GM23338 (cell line): Measurements from ENCODE around the gene MASP2. TPM values are rescaled to one million over a fixed set of nuclear protein-coding genes. Genes with fewer than 3 reads are reported as not detected.
A peak's percentile ranks its signal among the peaks of the same experiment; 100 is the strongest.

Experiments used
- ATAC-seq: fragments of 200-7000 bp; cut with Tn5 transposase; 3 replicates; pipeline ENCODE4 v1.9.1; 2020
- DNase-seq: peaks from one replicate; pipeline ENCODE4 v3.0.0-alpha.2; 2015; ENCODE audit warnings: low spot score
- H2AFZ ChIP-seq: fragments of 200-600 bp; sonication (generic); 2 replicates; pipeline ENCODE4 v1.8.0; 2016; ENCODE audit warnings: antibody characterized with exemption, mild to moderate bottlenecking, moderate library complexity
- H3F3A ChIP-seq: fragments of 200-600 bp; sonication (generic); replicated peaks from 2 replicates; pipeline ENCODE4 v1.8.0; 2017; ENCODE audit warnings: antibody characterized with exemption, mixed run types, low read depth
- H3K27ac ChIP-seq: fragments of 200-600 bp; sonication (generic); 2 replicates; pipeline ENCODE4 v1.6.1; 2016; ENCODE audit warnings: low read depth
- H3K27me3 ChIP-seq: fragments of 200-600 bp; sonication (generic); 2 replicates; pipeline ENCODE4 v1.8.0; 2016; ENCODE audit warnings: mild to moderate bottlenecking, mixed run types, moderate library complexity; ENCODE audit not compliant: insufficient read depth
- H3K36me3 ChIP-seq: fragments of 200-600 bp; sonication (generic); 2 replicates; pipeline ENCODE4 v1.8.0; 2016; ENCODE audit warnings: mild to moderate bottlenecking; ENCODE audit not compliant: insufficient read depth
- H3K4me1 ChIP-seq: fragments of 200-600 bp; sonication (generic); 2 replicates; pipeline ENCODE4 v1.8.0; 2016; ENCODE audit warnings: mild to moderate bottlenecking, moderate library complexity; ENCODE audit not compliant: insufficient read depth
- H3K4me2 ChIP-seq: fragments of 200-600 bp; sonication (generic); 2 replicates; pipeline ENCODE4 v1.7.1; 2017; ENCODE audit warnings: mixed run types
- H3K4me3 ChIP-seq: fragments of 200-600 bp; sonication (generic); 2 replicates; pipeline ENCODE4 v1.6.1; 2016; ENCODE audit warnings: mixed run types
- H3K79me2 ChIP-seq: fragments of 200-600 bp; sonication (generic); replicated peaks from 2 replicates; pipeline ENCODE4 v1.8.0; 2017; ENCODE audit warnings: mild to moderate bottlenecking; ENCODE audit not compliant: insufficient read depth
- H3K9me2 ChIP-seq: fragments of 200-600 bp; sonication (generic); 2 replicates; pipeline ENCODE4 v1.8.0; 2017; ENCODE audit not compliant: insufficient read depth
- H4K20me1 ChIP-seq: fragments of 200-600 bp; sonication (generic); replicated peaks from 2 replicates; pipeline ENCODE4 v1.8.0; 2017; ENCODE audit warnings: mild to moderate bottlenecking; ENCODE audit not compliant: insufficient read depth
- H3K27ac Mint-ChIP-seq: 2 replicates; pipeline ENCODE4 v1.8.0; 2020; ENCODE audit warnings: inconsistent platforms, mild to moderate bottlenecking, moderate library complexity, mixed read lengths
- H3K27me3 Mint-ChIP-seq: 3 replicates; pipeline ENCODE4 v1.8.0; 2022; ENCODE audit warnings: low read depth, mild to moderate bottlenecking, moderate library complexity, mixed read lengths, inconsistent platforms; ENCODE audit not compliant: insufficient read depth, poor library complexity
- H3K36me3 Mint-ChIP-seq: 3 replicates; pipeline ENCODE4 v1.8.0; 2021; ENCODE audit warnings: low read depth, mild to moderate bottlenecking, inconsistent platforms, moderate library complexity, mixed read lengths
- H3K4me1 Mint-ChIP-seq: 3 replicates; pipeline ENCODE4 v1.8.0; 2020; ENCODE audit warnings: mild to moderate bottlenecking, inconsistent platforms, mixed read lengths
- H3K4me3 Mint-ChIP-seq: 3 replicates; pipeline ENCODE4 v1.8.0; 2021; ENCODE audit warnings: moderate library complexity, mild to moderate bottlenecking, inconsistent platforms, mixed read lengths
- H3K9me3 Mint-ChIP-seq: 3 replicates; pipeline ENCODE4 v1.8.0; 2020; ENCODE audit warnings: moderate library complexity, mild to moderate bottlenecking, inconsistent platforms, mixed read lengths
- CREB1 ChIP-seq: fragments of 250-450 bp; sonication (Bioruptor Pico); IDR thresholded peaks from 2 replicates; pipeline ENCODE4 v1.5.0; 2020; ENCODE audit warnings: low read depth, mild to moderate bottlenecking, moderate library complexity
- EZH2phosphoT487 ChIP-seq: fragments of 200-600 bp; sonication (generic); IDR thresholded peaks from one replicate; pipeline ENCODE4 v1.8.1; 2018; ENCODE audit warnings: antibody characterized with exemption; ENCODE audit not compliant: unreplicated experiment
- POLR2AphosphoS5 ChIP-seq: IDR thresholded peaks from 2 replicates; pipeline ENCODE4 v1.6.1; 2016; ENCODE audit warnings: antibody characterized with exemption, low read depth
- REST ChIP-seq: IDR thresholded peaks from one replicate; pipeline ENCODE4 v1.6.1; 2018; ENCODE audit warnings: antibody characterized with exemption; ENCODE audit not compliant: unreplicated experiment
- STAT1 ChIP-seq: IDR thresholded peaks from one replicate; pipeline ENCODE4 v1.6.1; 2016; ENCODE audit warnings: antibody characterized with exemption; ENCODE audit not compliant: unreplicated experiment
- ZNF462 ChIP-seq: fragments of 250-450 bp; sonication (Bioruptor Pico); IDR thresholded peaks from 2 replicates; pipeline ENCODE4 v1.5.0; 2020; ENCODE audit warnings: mild to moderate bottlenecking, moderate library complexity
- polyA plus RNA-seq: library from polyadenylated mRNA; unstranded; fragments of >200 nt; fragmentation: Nextera tagmentation; extraction: Ambion mirVana; gene quantifications from 2 replicates; pipeline ENCODE4 v1.2.1, GENCODE V29; 2016
- total RNA-seq: library from RNA; depleted of rRNA; stranded (reverse); fragments of >200 nt; shearing (Covaris generic); gene quantifications from 2 replicates; pipeline ENCODE4 v1.2.3, GENCODE V29; 2014

MASP2 gene
- total and polyA plus RNA-seq, 2 experiments from 2014 or later: 0.71 to 1.5 TPM

- TF ChIP-seq ZNF462 (CRISPR knock-in tag) (no peak), EZH2phosphoT487 (no peak), CREB1 (CRISPR knock-in tag) (no peak), REST (peak; percentile 9), POLR2AphosphoS5 (no peak)
These were observed 7.1 kb upstream of the MASP2 start (continued) for GRCh38 chr1:11054181-11054580.

GRCh38 chr1:11053758-11054137, 6.7 kb upstream of the MASP2 start:
- Histone ChIP-seq H3K4me3 (no peak overlapping the region), H3K79me2 (peaks cover 12% of the 10 kb centered on the region), H3K27me3 (no peaks in the 10 kb centered on the region), H3K27ac (0 out of 2 replicates have a peak overlapping the region, but pooled peaks have one; percentile 76), H3K36me3 (peaks cover 4% of the 10 kb centered on the region; the same call in 1 of the 2 replicates), H2AFZ (no peak overlapping the region), H3K4me2 (peak overlapping the region; percentile 67; the same call in 1 of the 2 replicates), H3K9me2 (no peaks in the 10 kb centered on the region), H4K20me1 (peaks cover 3% of the 10 kb centered on the region), H3K4me1 (peaks cover 10% of the 10 kb centered on the region), H3F3A (peaks cover 26% of the 10 kb centered on the region)
- Mint-ChIP-seq H3K4me3 (no peak overlapping the region), H3K27me3 (peaks cover 22% of the 10 kb centered on the region), H3K36me3 (peaks cover 40% of the 10 kb centered on the region), H3K27ac (no peak overlapping the region), H3K4me1 (peaks cover 27% of the 10 kb centered on the region), H3K9me3 (no peaks in the 10 kb centered on the region; the same call in 2 of the 3 replicates)
- ATAC-seq (peak; percentile 75), DNase-seq (peak; percentile 83)
- peak; percentile 33; the same call in 1 of the 2 replicates for TF ChIP-seq POLR2AphosphoS5
- no peak for TF ChIP-seq STAT1
- peak; percentile 90 for TF ChIP-seq REST
